Thoracic aorta (tissue), 2 donors: ENCODE results near the gene RNPEPL1. TPM values are rescaled to one million over a fixed set of nuclear protein-coding genes. Genes with fewer than 3 reads are reported as not detected.

Experiments used
- ATAC-seq: fragments of 150-250 bp; one replicate; pipeline ENCODE4 v1.8.0; 2017; ENCODE audit warnings: low read depth; ENCODE audit not compliant: insufficient number of reproducible peaks, low FRiP score
- DNase-seq: peaks from one replicate; pipeline ENCODE4 v3.0.0-alpha.2; 2020; ENCODE audit warnings: low spot score
- H3K27ac ChIP-seq, 2 donors: fragments of 200-600 bp; sonication (generic); 1 replicate in 1 of 2; 2 replicates in 1 of 2; pipeline ENCODE4 v1.5.1; 2016; ENCODE audit warnings: mild to moderate bottlenecking in 2 of 2, moderate library complexity in 2 of 2
- H3K27me3 ChIP-seq: fragments of 200-600 bp; sonication (generic); replicated peaks from 2 replicates; pipeline ENCODE4 v1.6.0; 2016; ENCODE audit warnings: mild to moderate bottlenecking; ENCODE audit not compliant: insufficient read depth
- H3K36me3 ChIP-seq: fragments of 200-600 bp; sonication (generic); one replicate; pipeline ENCODE4 v1.5.1; 2016
- H3K4me1 ChIP-seq, 2 donors: fragments of 200-600 bp; sonication (generic); 1 replicate in 1 of 2; 2 replicates in 1 of 2; pipeline versions ENCODE4 v1.5.1 to v1.6.0; 2016; ENCODE audit warnings: low read depth in 2 of 2, mild to moderate bottlenecking in 1 of 2; ENCODE audit not compliant: control insufficient read depth in 1 of 2
- H3K4me3 ChIP-seq: fragments of 200-600 bp; sonication (generic); 2 replicates; pipeline ENCODE4 v1.5.1; 2016; ENCODE audit warnings: mild to moderate bottlenecking
- H3K9me3 ChIP-seq: fragments of 200-600 bp; sonication (generic); 2 replicates; pipeline ENCODE4 v1.5.1; 2016
- total RNA-seq, 2 donors: library from RNA; depleted of rRNA; stranded (reverse); fragments of >200 nt; gene quantifications; one replicate each; pipeline versions ENCODE4 v1.1.0 to v1.2.3, GENCODE V29; 2016
- TF ChIP-seq, protein P1 (sequence below): fragments of 200-600 bp; sonication (generic); IDR thresholded peaks from one replicate; pipeline ENCODE4 v1.5.1; 2019; ENCODE audit warnings: antibody characterized with exemption

RNPEPL1 gene
- total RNA-seq, 2 donors from 2014 or later: 71.1 to 101 TPM

DNA sequence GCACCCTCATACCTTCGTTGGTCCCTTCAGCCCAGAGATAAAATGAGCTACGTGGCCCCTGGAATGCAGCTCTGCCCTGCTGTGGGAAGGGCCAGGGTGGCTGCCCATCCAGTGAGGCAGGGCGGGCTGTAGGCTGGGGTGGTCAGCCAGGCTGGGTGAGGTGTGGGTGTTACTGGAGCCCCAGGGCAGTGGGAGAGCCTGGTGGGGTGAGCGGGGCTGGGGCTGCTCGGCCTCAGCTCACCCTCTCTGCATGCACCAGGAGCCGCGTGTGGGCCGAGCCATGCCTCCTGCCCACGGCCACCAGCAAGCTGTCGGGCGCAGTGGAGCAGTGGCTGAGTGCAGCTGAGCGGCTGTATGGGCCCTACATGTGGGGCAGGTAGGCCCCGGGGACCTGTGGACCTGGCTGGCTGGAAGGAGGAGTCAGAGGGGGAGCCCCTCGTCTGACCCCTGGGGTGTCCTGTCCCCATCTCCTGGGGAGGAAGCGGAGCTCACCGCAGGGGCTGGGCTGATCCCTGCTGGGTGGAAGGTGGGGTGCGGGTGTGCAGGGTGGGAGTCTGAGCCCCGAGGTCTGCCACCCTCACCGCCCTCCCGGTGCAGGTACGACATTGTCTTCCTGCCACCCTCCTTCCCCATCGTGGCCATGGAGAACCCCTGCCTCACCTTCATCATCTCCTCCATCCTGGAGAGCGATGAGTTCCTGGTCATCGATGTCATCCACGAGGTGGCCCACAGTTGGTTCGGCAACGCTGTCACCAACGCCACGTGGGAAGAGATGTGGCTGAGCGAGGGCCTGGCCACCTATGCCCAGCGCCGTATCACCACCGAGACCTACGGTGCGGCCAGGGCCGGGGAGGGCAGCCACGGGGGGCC is 5.5 kb downstream of the RNPEPL1 start:
- H3K36me3 ChIP-seq: peaks cover 30% of the 10 kb centered on the region
- no peaks in the 10 kb centered on the region for H3K9me3 ChIP-seq
- ATAC-seq: no peak
- peaks cover 13 to 26% of the 10 kb centered on the region in 2 donors for H3K4me1 ChIP-seq
- no peaks in the 10 kb centered on the region for H3K27me3 ChIP-seq
- H3K4me3 ChIP-seq: no peak overlapping the region
- TF ChIP-seq, protein P1, sequence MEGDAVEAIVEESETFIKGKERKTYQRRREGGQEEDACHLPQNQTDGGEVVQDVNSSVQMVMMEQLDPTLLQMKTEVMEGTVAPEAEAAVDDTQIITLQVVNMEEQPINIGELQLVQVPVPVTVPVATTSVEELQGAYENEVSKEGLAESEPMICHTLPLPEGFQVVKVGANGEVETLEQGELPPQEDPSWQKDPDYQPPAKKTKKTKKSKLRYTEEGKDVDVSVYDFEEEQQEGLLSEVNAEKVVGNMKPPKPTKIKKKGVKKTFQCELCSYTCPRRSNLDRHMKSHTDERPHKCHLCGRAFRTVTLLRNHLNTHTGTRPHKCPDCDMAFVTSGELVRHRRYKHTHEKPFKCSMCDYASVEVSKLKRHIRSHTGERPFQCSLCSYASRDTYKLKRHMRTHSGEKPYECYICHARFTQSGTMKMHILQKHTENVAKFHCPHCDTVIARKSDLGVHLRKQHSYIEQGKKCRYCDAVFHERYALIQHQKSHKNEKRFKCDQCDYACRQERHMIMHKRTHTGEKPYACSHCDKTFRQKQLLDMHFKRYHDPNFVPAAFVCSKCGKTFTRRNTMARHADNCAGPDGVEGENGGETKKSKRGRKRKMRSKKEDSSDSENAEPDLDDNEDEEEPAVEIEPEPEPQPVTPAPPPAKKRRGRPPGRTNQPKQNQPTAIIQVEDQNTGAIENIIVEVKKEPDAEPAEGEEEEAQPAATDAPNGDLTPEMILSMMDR: no peak
- no peak overlapping the region for H3K27ac ChIP-seq
- no peak for DNase-seq

DNA sequence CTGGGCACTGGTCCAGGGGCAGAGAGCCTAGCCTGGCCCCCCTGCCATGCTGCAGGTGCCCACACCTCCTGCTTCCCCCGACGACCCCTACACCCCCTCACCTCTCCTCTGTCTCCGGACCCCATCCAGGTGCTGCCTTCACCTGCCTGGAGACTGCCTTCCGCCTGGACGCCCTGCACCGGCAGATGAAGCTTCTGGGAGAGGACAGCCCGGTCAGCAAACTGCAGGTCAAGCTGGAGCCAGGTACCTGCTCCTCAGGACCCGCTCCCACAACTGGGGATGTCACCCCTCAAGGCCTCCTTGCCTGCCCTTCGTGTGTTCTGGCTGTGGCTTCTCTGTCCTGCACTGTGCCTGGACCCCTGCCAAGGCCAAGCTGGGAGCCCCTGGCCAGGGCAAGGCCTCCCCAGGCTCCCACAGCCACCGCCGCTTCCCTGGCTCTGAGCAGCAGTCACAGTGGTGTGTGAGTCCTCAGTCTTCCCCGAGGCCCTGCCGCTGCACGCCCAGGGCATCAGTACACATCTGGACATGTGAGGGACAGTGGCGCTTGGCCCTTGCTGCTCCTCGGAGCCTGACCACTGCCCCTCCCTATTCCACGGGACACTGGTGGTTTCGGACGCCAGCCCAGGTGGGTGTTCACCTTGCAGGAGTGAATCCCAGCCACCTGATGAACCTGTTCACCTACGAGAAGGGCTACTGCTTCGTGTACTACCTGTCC is 6.3 kb downstream of the RNPEPL1 start:
- H3K4me3 ChIP-seq: no peak overlapping the region
- H3K4me1 ChIP-seq: peaks cover 12 to 21% of the 10 kb centered on the region in 2 donors
- DNase-seq: no peak
- TF ChIP-seq, protein P1: no peak
- H3K27me3 ChIP-seq: no peaks in the 10 kb centered on the region
- no peak for ATAC-seq
- H3K36me3 ChIP-seq: peaks cover 30% of the 10 kb centered on the region
- H3K27ac ChIP-seq: no peak overlapping the region
- H3K9me3 ChIP-seq: no peaks in the 10 kb centered on the region

DNA sequence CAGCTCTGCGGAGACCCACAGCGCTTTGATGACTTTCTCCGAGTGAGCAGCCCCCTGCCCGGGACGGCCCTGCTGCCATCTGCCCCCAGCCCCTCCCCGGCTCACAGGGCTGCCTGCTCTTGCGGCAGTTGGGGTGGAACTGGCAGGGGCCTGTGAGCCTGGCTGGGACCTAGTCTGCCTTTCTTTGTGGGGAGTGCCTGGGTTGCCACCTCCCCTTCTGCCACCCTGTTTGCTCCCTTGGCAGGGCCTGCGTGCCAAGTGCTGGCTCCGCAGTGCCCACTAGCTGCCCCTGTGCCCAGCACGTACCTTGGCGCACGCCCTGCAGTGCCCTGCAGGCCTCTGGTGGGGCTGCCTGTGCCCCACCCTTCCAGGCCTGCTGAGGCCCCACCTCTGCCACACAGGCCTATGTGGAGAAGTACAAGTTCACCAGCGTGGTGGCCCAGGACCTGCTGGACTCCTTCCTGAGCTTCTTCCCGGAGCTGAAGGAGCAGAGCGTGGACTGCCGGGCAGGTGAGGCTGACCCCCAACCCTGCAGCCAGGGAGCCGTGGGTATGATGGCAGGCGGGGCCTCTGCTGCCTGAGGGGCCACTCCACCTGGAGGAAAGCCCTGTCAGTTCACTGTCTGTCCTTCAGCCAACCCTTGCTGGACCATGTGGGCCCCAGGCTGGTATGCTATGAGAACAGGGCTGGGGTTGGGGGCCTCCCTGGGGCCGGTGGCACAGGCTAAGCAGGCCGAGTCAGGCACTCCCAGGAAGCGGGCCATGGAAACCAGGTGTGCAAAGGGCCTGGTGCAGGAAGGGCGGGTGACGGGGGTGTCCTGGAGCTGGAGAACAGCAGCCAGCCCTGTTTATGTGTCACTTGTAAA is 7.0 kb downstream of the RNPEPL1 start:
- TF ChIP-seq, protein P1: no peak
- ATAC-seq: no peak
- peaks cover 11 to 18% of the 10 kb centered on the region in 2 donors for H3K4me1 ChIP-seq
- no peak overlapping the region for H3K27ac ChIP-seq
- H3K4me3 ChIP-seq: no peak overlapping the region
- peaks cover 30% of the 10 kb centered on the region for H3K36me3 ChIP-seq
- H3K27me3 ChIP-seq: no peaks in the 10 kb centered on the region
- H3K9me3 ChIP-seq: no peaks in the 10 kb centered on the region
- no peak for DNase-seq

DNA sequence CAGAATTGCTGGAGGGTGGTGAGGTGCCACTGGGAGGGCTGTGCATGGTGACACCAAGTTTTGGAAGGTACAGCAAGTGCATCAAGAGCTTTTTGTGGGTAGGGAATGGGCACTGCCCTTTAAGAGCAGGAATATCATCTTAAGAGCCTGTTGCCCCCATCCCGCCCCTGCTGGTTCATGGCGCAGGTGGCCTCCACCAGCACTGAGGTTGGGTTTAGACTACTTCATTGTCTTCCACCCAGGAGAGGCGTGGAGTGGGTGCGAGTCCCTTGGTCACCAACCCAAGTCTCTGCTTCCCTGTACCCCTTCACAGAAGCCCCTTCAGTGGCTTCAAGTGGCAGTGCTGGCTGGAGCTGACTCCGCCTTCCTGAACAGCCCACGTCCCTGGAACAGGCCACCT is 7.8 kb downstream of the RNPEPL1 start:
- peaks cover 30% of the 10 kb centered on the region for H3K36me3 ChIP-seq

More for the DNA sequence above, 7.8 kb downstream of the RNPEPL1 start:
- H3K4me1 ChIP-seq: peaks cover 9 to 11% of the 10 kb centered on the region in 2 donors
- no peak for ATAC-seq
- no peak for DNase-seq
- no peaks in the 10 kb centered on the region for H3K27me3 ChIP-seq
- no peak overlapping the region for H3K27ac ChIP-seq
- H3K4me3 ChIP-seq: no peak overlapping the region
- no peaks in the 10 kb centered on the region for H3K9me3 ChIP-seq
- TF ChIP-seq, protein P1: no peak
